Right cardiac atrium (tissue), 5 donors: ENCODE measurements around the gene TTC9. TPM values are rescaled to one million over a fixed set of nuclear protein-coding genes. Genes with fewer than 3 reads are reported as not detected.

ENCODE experiments used
- ATAC-seq, 2 donors: fragments of 200-7000 bp; cut with Tn5 transposase; one replicate each; pipeline versions ENCODE4 v1.8.0 to v1.9.1; 2020; ENCODE audit warnings: moderate library complexity in 2 of 2, mild to moderate bottlenecking in 1 of 2
- DNase-seq, 3 donors: peaks; one replicate each; pipeline ENCODE4 v3.0.0-alpha.2; 2020
- H3K27ac ChIP-seq: one replicate; pipeline ENCODE4 v1.5.1; 2013; ENCODE audit warnings: mild to moderate bottlenecking, low read length, control low read depth, moderate library complexity
- H3K27me3 ChIP-seq: one replicate; pipeline ENCODE4 v1.6.1; 2013; ENCODE audit not compliant: control insufficient read depth, insufficient read depth
- H3K4me1 ChIP-seq: one replicate; pipeline ENCODE4 v1.6.1; 2013; ENCODE audit warnings: low read length; ENCODE audit not compliant: control insufficient read depth, insufficient read depth
- H3K4me3 ChIP-seq: one replicate; pipeline ENCODE4 v1.5.1; 2013; ENCODE audit warnings: low read length, control low read depth
- H3K9me3 ChIP-seq: one replicate; pipeline ENCODE4 v1.6.1; 2013; ENCODE audit warnings: low read length; ENCODE audit not compliant: control insufficient read depth
- WGBS: extraction: QIAGEN DNeasy Blood & Tissue Kit; methylation state at CpG from one replicate; pipeline ENCODE4 v1.1.7; 2013; 5-methylcytosine and 5-hydroxymethylcytosine counted together
- intact Hi-C, 4 donors: fragments of 100-400 bp; cut with DNase I; formaldehyde crosslinking; loops; one replicate each; pipeline versions ENCODE4 v1.11.0 to v1.14.0; 2022 to 2023
- polyA plus RNA-seq: library from polyadenylated mRNA; stranded (reverse); fragments of 200-250 nt; gene quantifications from one replicate; pipeline ENCODE4 v1.2.3, GENCODE V29; 2013
- total RNA-seq, 4 donors: library from RNA; stranded (reverse); fragmentation: NEBNext Ultra II Directional; extraction: Animal tissue kit (Norgen Biotek cat#: 25700); gene quantifications; one replicate each; pipeline ENCODE4 v1.2.1, GENCODE V29; 2021
- donor health status: healthy with polysubstance abuse.
- donor health status: DM: no; HTN: yes; CAD: no.
- donor health status: DM: no; HTN: no; CAD: no.
- donor health status: DM: no; HTN: yes; CAD: no; lungs with severe emphysema.
- donor health status: DM: yes; HTN: yes; CAD: no.

Gene TTC9
- total and polyA plus RNA-seq, 5 donors, result 0.95 to 4.7 (median 2.1) TPM

DNA sequence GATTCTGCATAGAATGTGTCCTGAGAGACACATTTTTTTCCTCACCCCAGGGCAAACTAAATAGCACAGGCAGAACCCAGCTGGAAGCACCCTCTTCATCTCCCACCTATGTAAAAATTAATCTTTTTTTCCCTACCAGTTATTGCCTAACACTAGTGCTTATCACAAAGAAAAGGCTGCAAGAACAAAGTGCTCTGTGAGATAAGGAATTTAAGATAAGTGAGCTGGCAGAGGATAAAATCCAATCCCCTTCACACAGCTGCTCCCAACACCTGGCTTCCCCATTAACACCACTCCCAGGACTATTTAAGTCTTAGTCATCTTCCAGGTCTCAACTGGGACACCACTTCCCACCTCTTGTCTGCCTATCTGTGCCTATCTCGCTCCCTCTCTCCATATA is 75.2 kb downstream of the TTC9 start:
- no peaks in the 10 kb centered on the region for H3K27me3 ChIP-seq
- DNase-seq (no peak), ATAC-seq (no peak)
- H3K4me3 ChIP-seq, result no peak overlapping the region
- H3K27ac ChIP-seq, result no peak overlapping the region
- WGBS, result 29% methylated on average over 1 of the region's 1 CpG
- H3K9me3 ChIP-seq, result no peaks in the 10 kb centered on the region
- H3K4me1 ChIP-seq, result no peaks in the 10 kb centered on the region
- intact Hi-C loops, result loop anchor here in 2 of 4 donors (10.0 kb wide), 2 partner anchors 92 to 98 kb away; no protein-coding TSS in a partner anchor

DNA sequence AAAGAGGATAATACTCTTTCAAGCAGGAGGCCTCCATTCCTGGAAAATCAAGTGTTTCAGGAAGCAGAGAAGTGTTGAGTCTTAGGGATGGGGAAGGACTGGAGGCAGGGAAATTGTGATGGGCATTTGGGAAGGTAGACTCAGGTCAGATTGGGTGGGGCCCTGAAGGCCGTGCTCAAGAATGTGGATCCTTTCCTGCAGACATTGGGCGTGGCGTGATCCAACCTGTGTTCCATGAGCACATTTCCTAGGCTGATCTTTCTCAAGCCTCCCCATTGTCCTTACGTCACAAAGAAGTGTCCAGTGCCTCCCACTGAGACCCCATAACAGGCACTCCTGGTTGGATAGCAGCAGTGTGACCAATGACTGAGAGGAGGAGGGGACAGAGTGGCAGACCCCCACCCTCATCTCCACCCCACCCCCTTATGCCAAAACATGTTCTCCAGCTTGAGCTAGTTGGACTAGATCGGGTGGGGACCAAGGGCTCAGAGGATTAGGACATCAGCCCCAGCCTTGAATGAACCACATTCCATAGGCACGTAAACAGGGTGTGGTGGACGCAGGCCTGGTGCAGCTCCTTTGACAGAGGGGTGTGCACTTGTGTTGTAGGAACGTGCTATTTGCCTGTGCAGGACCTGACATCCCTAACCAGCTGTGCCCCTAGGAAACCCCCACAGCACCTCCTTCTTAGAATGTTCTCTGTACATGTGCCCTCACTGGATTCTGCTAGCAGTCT is 76.8 kb downstream of the TTC9 start:
- Histone ChIP-seq H3K27ac (no peak overlapping the region), H3K27me3 (no peaks in the 10 kb centered on the region), H3K4me3 (no peak overlapping the region), H3K9me3 (no peaks in the 10 kb centered on the region), H3K4me1 (no peaks in the 10 kb centered on the region)
- ATAC-seq, result peak in 1 of 2 donors; percentile 19
- no peak for DNase-seq
- intact Hi-C loops, result loop anchor here in 2 of 4 donors (10.0 kb wide), 2 partner anchors 94 to 96 kb away; no protein-coding TSS in a partner anchor
- WGBS, result 83% methylated on average over 8 of the region's 8 CpGs

DNA sequence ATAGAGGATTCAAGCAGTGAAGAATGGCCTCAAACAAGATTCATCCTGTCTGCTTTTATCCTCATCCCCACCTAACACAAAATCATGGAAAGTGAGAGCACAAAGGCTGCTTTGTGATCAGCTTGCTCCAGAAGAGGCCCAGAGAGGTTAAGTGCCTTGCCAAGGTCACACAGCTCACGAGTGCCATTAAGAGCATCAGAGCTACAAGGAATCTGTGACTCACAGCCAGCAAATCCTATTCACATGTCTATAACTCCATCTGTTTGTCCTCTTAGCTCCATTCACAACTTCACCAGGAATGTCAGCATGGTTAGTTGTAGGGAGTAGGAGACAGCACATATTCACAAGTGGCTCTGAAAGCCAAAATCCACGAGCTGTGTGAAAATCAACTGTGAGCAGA is 79.8 kb downstream of the TTC9 start:
- intact Hi-C loops, result no loop called here
- Histone ChIP-seq H3K4me1 (no peaks in the 10 kb centered on the region), H3K27me3 (no peaks in the 10 kb centered on the region), H3K27ac (no peak overlapping the region), H3K9me3 (no peaks in the 10 kb centered on the region), H3K4me3 (no peak overlapping the region)
- WGBS, result 47% methylated on average over 2 of the region's 2 CpGs
- ATAC-seq, result no peak
- DNase-seq, result no peak

DNA sequence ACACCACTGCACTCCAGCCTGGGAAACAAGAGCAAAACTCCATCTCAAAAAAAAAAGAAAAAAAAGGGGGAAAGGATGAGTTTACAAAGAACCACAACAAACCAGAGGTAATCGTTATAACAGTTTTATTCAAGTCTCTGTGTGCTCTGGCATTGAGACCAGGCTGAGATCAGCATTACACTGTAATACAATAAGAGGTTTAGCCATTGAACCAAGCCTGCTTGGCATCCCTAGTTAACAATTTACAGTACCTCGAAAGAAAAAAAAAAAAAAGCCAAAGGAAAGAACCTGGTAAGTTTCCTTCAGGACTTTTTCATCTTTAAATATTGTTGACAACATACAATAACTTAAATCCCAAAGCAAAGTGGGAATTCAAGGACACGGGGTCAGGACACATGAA is 80.7 kb downstream of the TTC9 start:
- ATAC-seq, result no peak
- intact Hi-C loops, result no loop called here
- WGBS, result 80% methylated on average over 3 of the region's 3 CpGs
- DNase-seq, result no peak
- no peak overlapping the region for H3K27ac ChIP-seq
- H3K4me1 ChIP-seq, result peaks cover 6% of the 10 kb centered on the region
- H3K9me3 ChIP-seq, result no peaks in the 10 kb centered on the region
- H3K4me3 ChIP-seq, result no peak overlapping the region
- H3K27me3 ChIP-seq, result no peaks in the 10 kb centered on the region

DNA sequence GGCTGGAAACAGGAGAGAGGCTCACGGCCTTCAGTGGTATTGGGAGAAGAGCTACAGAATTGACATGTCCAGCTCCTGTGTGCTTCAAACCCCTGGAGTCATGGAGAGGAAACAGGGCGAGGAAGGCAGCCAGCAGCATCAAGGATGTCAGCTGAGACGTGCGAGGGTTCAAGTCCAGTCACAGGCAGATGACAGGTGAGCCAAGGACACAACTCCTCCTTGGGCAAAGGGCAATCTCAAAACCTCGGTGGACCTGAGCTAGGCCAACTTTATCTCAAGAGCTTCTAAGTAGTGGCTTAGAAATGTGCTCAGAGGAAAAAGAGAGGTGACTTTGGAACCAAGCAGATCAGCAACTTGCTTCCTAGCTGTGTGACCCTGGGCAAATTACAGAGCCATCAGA is 81.6 kb downstream of the TTC9 start:
- DNase-seq (no peak), ATAC-seq (no peak)
- Histone ChIP-seq H3K9me3 (no peaks in the 10 kb centered on the region), H3K27me3 (no peaks in the 10 kb centered on the region), H3K4me1 (peaks cover 7% of the 10 kb centered on the region), H3K27ac (no peak overlapping the region), H3K4me3 (no peak overlapping the region)
- intact Hi-C loops, result no loop called here
- 79% methylated on average over 5 of the region's 5 CpGs for WGBS

DNA sequence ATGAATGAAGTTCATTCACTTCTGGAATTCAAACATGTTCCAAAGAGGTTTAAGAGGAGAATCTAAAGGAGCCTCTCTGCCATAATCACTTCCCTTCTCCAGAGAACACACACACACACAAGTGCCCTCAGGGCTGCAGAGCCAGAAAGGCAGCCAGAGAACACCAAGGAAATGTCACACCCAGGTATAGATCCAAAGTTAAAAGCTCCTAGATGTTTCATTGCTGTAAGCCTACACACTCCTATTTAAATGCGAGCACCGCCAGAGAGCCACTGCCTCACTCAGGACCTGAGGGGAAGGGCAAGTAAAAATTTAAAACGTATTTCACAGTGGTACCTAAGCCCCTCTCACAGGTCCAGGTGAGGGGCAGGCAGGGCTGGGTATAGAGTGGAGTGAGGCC is 82.4 kb downstream of the TTC9 start:
- no peak overlapping the region for H3K4me3 ChIP-seq
- H3K9me3 ChIP-seq, result no peaks in the 10 kb centered on the region
- peaks cover 7% of the 10 kb centered on the region for H3K4me1 ChIP-seq
- no peak for ATAC-seq
- no peak overlapping the region for H3K27ac ChIP-seq
- no peaks in the 10 kb centered on the region for H3K27me3 ChIP-seq
- intact Hi-C loops, result no loop called here
- no peak for DNase-seq
- 83% methylated on average over 3 of the region's 3 CpGs for WGBS

DNA sequence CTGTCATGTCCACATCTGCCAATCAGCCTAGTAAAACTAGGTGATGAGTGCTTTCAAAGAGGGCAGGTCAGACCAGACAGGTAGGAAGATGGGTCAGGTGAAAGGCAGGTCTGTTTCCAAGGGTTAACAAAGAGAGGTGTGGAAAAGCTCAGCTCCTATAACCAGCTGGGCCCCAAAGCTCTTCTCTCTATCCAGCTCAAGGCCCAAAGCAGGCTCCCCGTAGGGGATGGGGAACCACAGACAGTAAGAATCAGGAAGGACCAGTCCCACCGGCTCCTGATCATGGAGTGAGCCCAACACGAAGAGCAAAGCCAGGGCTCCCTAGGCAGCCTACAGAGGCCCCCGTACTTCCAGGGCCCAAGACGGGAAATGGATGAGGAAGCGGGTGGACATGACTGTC is 83.2 kb downstream of the TTC9 start:
- DNase-seq (no peak), ATAC-seq (no peak)
- H3K4me1 ChIP-seq, result peaks cover 7% of the 10 kb centered on the region
- H3K4me3 ChIP-seq, result no peak overlapping the region
- H3K9me3 ChIP-seq, result no peaks in the 10 kb centered on the region
- 88% methylated on average over 6 of the region's 6 CpGs for WGBS
- intact Hi-C loops, result no loop called here
- no peaks in the 10 kb centered on the region for H3K27me3 ChIP-seq
- no peak overlapping the region for H3K27ac ChIP-seq

Other genes with a start within 250 kb of the TTC9 start
- gene SYNJ2BP, start 224.8 kb upstream of the TTC9 start, total RNA-seq, result 10 to 100 TPM; 42.7 to 51.6 (median 44.7) TPM
- gene SYNJ2BP, start 224.8 kb upstream of the TTC9 start, polyA plus RNA-seq, result 17.9 TPM
- gene ADAM21, start 189.7 kb upstream of the TTC9 start, total RNA-seq, result under 1 TPM in 3 of 4 donors, not detected in 1; 0.32 to 0.37 (median 0.34) TPM
- gene ADAM21, start 189.7 kb upstream of the TTC9 start, polyA plus RNA-seq, result 0.29 TPM
- gene ADAM20, start 106.9 kb upstream of the TTC9 start, total RNA-seq, result 1 to 10 TPM in 1 of 4 donors, under 1 TPM in 3; 0.42 to 1.0 (median 0.54) TPM
- 0.16 TPM for gene ADAM20, start 106.9 kb upstream of the TTC9 start, polyA plus RNA-seq
- gene MED6, start 41.3 kb upstream of the TTC9 start, total RNA-seq, result 10 to 100 TPM; 18.4 to 21.2 (median 20.9) TPM
- gene MED6, start 41.3 kb upstream of the TTC9 start, polyA plus RNA-seq, result 14.1 TPM
- gene MAP3K9, start 167.6 kb downstream of the TTC9 start, total RNA-seq, result 1 to 10 TPM; 1.6 to 2.5 (median 2.2) TPM
- 1.4 TPM for gene MAP3K9, start 167.6 kb downstream of the TTC9 start, polyA plus RNA-seq